Activated naive CD8-positive, alpha-beta T cell treated with anti-CD3 and anti-CD28 coated beads for 36 hours (primary cell): ENCODE measurements around the gene NOC3L. TPM values are rescaled to one million over a fixed set of nuclear protein-coding genes. Genes with fewer than 3 reads are reported as not detected.
A peak's percentile ranks its signal among the peaks of the same experiment; 100 is the strongest.
"Not testable (repeated sequence)": the region's sequence is repeated elsewhere in the genome, so short reads cannot be mapped to it uniquely, and the experiment has no call there.

Experiments
- DNase-seq: peaks from one replicate; pipeline ENCODE4 v3.0.0; 2021
- H3K27ac Mint-ChIP-seq: one replicate; pipeline ENCODE4 v1.8.0; 2022; ENCODE audit warnings: mild to moderate bottlenecking, moderate library complexity, mixed read lengths
- H3K27me3 Mint-ChIP-seq: one replicate; pipeline ENCODE4 v1.8.0; 2022; ENCODE audit warnings: mild to moderate bottlenecking, mixed read lengths
- H3K36me3 Mint-ChIP-seq: one replicate; pipeline ENCODE4 v1.8.0; 2021; ENCODE audit warnings: mild to moderate bottlenecking, mixed read lengths
- H3K4me1 Mint-ChIP-seq: one replicate; pipeline ENCODE4 v1.8.0; 2021; ENCODE audit warnings: mixed read lengths
- H3K4me3 Mint-ChIP-seq: one replicate; pipeline ENCODE4 v1.8.0; 2022; ENCODE audit warnings: mild to moderate bottlenecking, moderate library complexity, mixed read lengths
- H3K9me3 Mint-ChIP-seq: one replicate; pipeline ENCODE4 v1.8.0; 2022; ENCODE audit warnings: mixed read lengths
- total RNA-seq, 2 experiments: library from RNA; stranded (reverse); gene quantifications; one replicate each; pipeline ENCODE4 v1.2.3, GENCODE V29; 2021

Gene NOC3L
- total RNA-seq, 2 experiments from 2014 or later, result 47.9 to 48.9 TPM

DNA sequence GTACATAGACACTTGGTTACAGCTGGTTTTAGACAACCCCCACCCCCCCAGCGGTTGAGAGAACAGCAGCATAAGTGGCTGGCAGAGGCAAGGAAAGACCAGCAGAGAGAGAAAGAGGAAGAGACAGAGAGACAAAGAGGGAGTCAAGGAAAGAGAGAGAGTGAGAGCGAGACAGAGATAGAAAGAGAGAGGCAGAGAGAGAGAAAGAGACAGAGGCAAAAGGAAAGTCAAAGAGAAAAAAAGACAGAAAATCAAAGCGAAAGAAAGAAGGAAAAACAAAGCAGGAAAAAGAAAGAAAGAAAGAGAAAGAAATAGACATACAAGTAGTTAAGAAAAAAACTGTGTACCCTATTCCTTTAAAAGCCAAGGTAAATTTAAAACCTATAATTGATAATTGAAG, 23.0 kb upstream of the NOC3L start:
- H3K27ac Mint-ChIP-seq, H3K4me3 Mint-ChIP-seq, H3K9me3 Mint-ChIP-seq, H3K36me3 Mint-ChIP-seq, H3K4me1 Mint-ChIP-seq, H3K27me3 Mint-ChIP-seq, DNase-seq: not testable (repeated sequence)

DNA sequence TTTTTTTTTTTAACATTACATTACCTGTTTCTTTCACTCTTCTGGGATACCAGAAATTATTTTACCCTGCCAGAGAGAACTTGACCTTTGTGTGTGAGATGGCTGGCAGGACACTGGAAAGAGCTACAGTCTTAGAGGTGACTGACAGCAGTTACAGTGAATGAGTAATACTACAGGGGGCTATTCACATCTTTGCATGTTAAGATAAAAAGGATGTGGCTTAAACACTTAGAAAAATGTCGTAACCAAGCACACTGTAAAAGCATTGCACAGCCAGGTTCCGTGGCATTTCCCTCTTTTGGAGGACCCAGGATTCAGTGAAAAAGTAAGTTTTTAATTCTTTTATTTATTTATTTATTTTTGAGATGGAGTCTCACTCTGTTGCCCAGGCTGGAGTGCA, 20.8 kb upstream of the NOC3L start:
- peaks cover 4% of the 10 kb centered on the region for H3K27me3 Mint-ChIP-seq
- no peaks in the 10 kb centered on the region for H3K4me1 Mint-ChIP-seq
- H3K9me3 Mint-ChIP-seq, result no peaks in the 10 kb centered on the region
- no peaks in the 10 kb centered on the region for H3K36me3 Mint-ChIP-seq
- H3K27ac Mint-ChIP-seq, result no peak overlapping the region
- H3K4me3 Mint-ChIP-seq, result no peak overlapping the region
- DNase-seq, result no peak

DNA sequence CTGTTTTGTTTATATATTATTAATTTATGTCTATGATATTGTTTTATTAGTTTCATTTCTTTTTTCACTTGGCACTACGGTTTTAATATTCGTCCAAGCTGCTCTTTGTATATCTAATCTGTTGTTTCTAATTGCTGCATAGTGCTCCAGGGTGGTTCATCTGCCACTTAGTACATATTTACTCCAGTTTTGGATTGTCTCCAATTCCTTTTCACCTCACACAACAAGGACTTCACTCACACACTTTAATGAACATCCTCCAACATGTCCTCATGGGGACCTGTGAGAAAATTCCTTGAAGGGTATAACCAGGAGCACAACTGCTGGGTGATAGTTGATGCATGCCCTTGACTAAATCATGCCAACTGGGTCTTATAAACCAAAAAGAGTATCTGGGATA, 14.1 kb upstream of the NOC3L start:
- H3K9me3 Mint-ChIP-seq, result no peaks in the 10 kb centered on the region
- H3K27ac Mint-ChIP-seq, result no peak overlapping the region
- H3K4me3 Mint-ChIP-seq, result no peak overlapping the region
- no peaks in the 10 kb centered on the region for H3K4me1 Mint-ChIP-seq
- no peaks in the 10 kb centered on the region for H3K36me3 Mint-ChIP-seq
- DNase-seq, result no peak
- peaks cover 31% of the 10 kb centered on the region for H3K27me3 Mint-ChIP-seq

DNA sequence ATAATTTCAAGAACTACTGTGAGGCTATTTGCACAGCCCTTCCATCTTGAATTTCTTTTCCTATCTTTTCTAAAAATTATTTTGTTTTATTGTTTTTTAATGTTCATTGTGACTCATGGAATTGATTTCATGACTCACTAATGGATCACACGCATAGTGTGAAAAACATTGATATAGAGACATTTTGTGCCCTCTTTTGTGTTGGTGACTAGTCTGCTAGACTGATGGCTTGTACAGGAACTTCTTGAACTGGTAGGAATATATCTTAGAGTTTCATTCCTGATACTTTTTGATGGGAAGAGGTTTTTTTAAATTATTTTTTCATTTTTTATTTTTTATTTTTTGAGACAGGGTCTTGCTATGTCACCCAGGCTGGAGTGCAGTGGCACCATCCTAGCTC, 12.6 kb upstream of the NOC3L start:
- no peak overlapping the region for H3K27ac Mint-ChIP-seq
- no peaks in the 10 kb centered on the region for H3K4me1 Mint-ChIP-seq
- DNase-seq, result no peak
- no peak overlapping the region for H3K4me3 Mint-ChIP-seq
- peaks cover 36% of the 10 kb centered on the region for H3K27me3 Mint-ChIP-seq
- H3K9me3 Mint-ChIP-seq, result no peaks in the 10 kb centered on the region
- no peaks in the 10 kb centered on the region for H3K36me3 Mint-ChIP-seq

DNA sequence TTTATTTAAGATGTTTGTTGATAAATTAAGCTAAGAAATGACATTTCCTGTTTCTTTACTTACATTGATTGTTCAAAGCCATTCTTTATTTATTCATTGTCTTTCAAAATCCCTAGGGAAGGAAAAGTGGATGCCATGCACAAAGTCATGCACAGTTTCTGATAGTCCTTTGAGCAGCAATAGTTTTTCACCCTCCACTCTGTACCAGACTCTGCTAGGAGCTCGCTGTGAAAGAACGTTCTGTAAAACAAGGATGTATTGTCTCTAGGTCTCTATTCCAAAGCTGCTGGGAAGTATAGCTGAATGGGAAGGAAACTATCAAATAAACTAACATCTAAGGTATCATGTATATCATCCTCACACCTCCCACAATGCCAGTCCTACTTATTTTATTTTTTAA, 7.8 kb upstream of the NOC3L start:
- Mint-ChIP-seq H3K27me3 (peaks cover 32% of the 10 kb centered on the region), H3K36me3 (no peaks in the 10 kb centered on the region), H3K4me3 (no peak overlapping the region), H3K9me3 (no peaks in the 10 kb centered on the region), H3K4me1 (no peaks in the 10 kb centered on the region), H3K27ac (no peak overlapping the region)
- no peak for DNase-seq

DNA sequence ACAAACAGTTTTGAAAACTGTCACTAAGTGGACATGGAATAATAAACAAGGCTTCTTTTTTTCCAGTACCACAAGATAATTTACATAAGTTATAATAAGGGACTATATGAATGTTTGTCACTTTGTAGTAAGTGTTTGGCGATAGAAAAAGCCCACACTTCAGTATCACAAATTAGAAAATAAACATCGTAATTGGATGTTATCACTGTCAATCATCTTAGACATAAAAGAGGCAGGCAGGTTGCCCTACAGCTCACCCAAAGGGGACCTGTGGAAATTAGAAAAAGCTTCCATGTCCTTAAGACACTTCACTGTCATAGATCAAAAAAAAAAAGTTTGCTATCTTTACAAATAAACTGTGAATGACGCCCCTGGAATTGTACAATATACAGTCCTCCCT, 3.6 kb upstream of the NOC3L start:
- no peak overlapping the region for H3K4me3 Mint-ChIP-seq
- H3K27me3 Mint-ChIP-seq, result peaks cover 14% of the 10 kb centered on the region
- H3K9me3 Mint-ChIP-seq, result no peaks in the 10 kb centered on the region
- H3K4me1 Mint-ChIP-seq, result peaks cover 2% of the 10 kb centered on the region
- no peak overlapping the region for H3K27ac Mint-ChIP-seq
- no peak for DNase-seq
- H3K36me3 Mint-ChIP-seq, result peaks cover 10% of the 10 kb centered on the region

DNA sequence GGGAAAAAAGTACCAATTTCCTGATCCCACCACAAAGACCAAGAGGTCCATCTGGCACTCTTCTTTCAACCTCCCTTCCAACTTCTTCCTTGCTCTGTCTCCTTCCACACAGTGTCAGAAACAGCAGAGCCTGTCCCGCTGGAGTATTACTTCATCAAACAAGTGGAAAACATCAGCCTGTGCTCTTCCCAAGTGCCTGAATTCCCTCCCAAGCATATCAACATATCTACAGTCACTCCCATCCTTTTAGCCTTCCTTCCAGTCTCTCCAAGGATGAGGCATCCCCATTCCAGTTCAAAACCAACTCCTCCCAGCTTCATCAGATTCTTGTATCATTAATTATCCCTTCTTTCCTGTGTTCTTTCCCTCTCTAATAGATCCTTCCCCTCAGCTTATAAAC, 1.7 kb upstream of the NOC3L start:
- Mint-ChIP-seq H3K9me3 (no peaks in the 10 kb centered on the region), H3K36me3 (peaks cover 23% of the 10 kb centered on the region), H3K4me3 (no peak overlapping the region), H3K27me3 (peaks cover 9% of the 10 kb centered on the region), H3K4me1 (peaks cover 13% of the 10 kb centered on the region), H3K27ac (no peak overlapping the region)
- DNase-seq, result no peak

DNA sequence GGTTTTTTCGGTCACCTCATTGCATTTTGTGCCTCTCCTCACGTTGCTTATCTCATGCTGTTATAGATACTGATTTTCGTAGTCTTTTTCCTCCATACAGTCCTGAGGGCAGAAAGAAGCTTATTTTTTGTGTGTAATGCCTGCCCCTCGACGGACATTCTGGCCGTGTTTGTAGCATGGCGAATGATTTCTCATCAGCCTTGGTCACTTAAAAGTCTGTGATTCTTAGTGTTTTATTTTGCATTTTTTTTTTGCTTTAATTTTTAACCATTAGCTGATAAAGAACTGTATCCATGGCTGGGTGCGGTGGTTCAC, 469 bp upstream of the NOC3L start:
- DNase-seq, result no peak
- Mint-ChIP-seq H3K4me3 (peak overlapping the region; percentile 96), H3K4me1 (peaks cover 16% of the 10 kb centered on the region), H3K9me3 (no peaks in the 10 kb centered on the region), H3K27me3 (peaks cover 6% of the 10 kb centered on the region), H3K36me3 (peaks cover 33% of the 10 kb centered on the region), H3K27ac (peak overlapping the region; percentile 96)

DNA sequence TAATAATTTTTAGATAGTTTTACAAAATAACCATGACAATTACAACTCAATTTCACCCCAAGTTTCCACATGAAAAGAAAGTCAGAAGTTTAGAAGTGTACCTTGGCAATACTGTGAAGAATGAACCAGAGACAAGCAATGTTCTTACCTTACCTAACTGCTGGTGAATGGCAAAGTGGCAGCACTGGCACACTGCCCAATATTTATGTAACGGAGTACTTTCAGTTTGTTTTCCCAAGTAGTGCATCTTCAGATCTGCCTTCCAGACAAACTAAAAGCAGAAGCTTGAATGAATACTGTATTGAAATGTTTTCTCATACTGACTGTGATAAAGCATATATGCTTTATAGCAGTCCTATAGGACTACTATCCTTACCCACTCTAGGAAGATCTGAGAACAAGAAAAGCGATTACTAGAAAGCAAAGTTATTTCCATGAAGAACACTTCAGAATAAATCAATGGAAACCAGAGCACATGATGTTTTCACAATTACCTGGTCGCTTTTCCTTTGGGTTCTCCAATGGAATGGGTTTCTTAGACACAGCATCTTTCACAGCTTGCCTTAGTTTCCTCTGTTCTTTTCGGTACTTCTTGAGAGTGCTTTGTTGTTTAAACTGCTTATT, 1.5 kb downstream of the NOC3L start:
- no peak for DNase-seq

DNA sequence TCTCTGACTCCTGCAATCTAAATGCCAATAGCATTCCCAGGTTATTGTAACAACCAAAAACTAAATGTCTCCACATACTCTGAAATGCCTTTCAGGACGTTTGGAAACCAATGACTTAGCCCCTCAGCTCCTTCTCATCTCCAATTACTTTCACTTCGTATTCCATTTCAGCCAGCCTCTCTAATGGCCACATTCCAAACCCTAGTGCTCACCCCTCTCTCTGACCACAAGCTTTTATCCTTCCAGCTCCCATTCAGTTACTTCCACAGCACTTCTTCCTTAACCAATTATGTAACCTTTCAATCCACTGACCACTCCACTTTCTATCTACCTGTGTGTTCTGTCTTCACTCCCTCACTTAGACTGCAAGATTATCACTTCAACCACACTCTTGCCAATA, 4.3 kb downstream of the NOC3L start:
- no peak for DNase-seq
- Mint-ChIP-seq H3K4me3 (no peak overlapping the region), H3K27me3 (no peaks in the 10 kb centered on the region), H3K27ac (no peak overlapping the region), H3K4me1 (peaks cover 29% of the 10 kb centered on the region), H3K36me3 (peaks cover 50% of the 10 kb centered on the region), H3K9me3 (no peaks in the 10 kb centered on the region)

More for the DNA sequence above, 1.5 kb downstream of the NOC3L start:
- Mint-ChIP-seq H3K27me3 (peaks cover 6% of the 10 kb centered on the region), H3K27ac (peak overlapping the region; percentile 96), H3K36me3 (peaks cover 48% of the 10 kb centered on the region), H3K4me1 (peaks cover 28% of the 10 kb centered on the region), H3K4me3 (peak overlapping the region; percentile 96), H3K9me3 (no peaks in the 10 kb centered on the region)

DNA sequence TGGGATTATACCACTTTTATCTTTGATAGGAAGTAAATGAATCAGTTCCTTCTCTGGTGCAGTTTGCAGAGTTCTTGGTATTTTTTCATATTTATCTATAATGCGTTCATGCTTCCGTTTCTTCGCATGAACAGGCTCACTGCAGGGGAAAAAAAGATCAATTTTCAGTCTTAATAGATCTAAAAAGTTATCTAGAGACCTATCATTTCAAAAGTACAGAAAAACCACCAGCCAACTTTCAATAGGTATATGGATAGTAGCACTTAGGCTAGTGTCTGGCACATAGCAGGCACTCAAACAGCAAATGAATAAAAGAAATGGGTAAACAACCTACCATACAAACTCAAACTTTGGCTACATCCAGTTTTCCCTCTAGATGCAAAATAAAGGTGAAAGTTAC, 5.5 kb downstream of the NOC3L start:
- Mint-ChIP-seq H3K27me3 (no peaks in the 10 kb centered on the region), H3K4me1 (peaks cover 27% of the 10 kb centered on the region), H3K27ac (no peak overlapping the region), H3K36me3 (peaks cover 45% of the 10 kb centered on the region), H3K4me3 (no peak overlapping the region), H3K9me3 (no peaks in the 10 kb centered on the region)
- no peak for DNase-seq

DNA sequence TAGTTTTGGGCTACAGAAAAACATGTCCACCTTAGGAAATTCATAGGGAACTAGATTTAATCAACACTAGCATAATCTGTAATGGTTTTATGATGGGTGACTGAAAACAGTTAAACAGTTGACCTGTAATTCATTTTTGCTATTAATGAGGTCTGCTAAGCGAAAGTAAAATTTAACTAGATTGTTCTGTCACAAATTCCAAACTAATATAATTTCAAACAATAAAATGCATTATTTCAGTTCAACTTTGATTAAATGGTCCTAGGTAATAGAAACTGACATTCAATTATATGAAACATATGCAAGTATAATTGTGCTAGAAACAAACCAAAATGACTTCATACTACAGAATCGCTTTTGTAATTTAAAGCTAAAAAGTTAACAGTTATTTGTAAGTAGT, 6.9 kb downstream of the NOC3L start:
- no peaks in the 10 kb centered on the region for H3K9me3 Mint-ChIP-seq
- H3K4me3 Mint-ChIP-seq, result no peak overlapping the region
- H3K36me3 Mint-ChIP-seq, result peaks cover 41% of the 10 kb centered on the region

DNA sequence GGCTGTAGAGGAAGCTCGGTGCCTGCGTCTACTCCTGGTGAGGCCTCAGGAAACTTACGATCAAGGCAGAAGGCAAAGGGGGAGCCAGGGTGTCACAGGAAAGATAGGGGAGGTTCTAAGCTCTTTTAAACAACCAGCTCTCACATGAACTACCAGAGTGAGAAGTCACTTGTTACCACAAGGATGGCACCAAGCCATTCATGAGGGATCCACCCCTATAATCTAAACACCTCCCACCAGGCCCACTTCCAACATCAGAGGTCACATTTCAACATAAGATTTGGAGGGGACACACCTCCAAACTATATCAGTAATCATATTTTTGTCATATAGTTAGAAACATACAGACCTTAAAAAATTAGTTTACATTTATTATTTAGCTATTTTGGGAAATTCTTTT, 9.4 kb downstream of the NOC3L start:
- Mint-ChIP-seq H3K36me3 (peaks cover 24% of the 10 kb centered on the region), H3K27me3 (no peaks in the 10 kb centered on the region), H3K4me1 (peaks cover 13% of the 10 kb centered on the region), H3K27ac (no peak overlapping the region), H3K9me3 (no peaks in the 10 kb centered on the region), H3K4me3 (no peak overlapping the region)
- no peak for DNase-seq

More for the DNA sequence above, 6.9 kb downstream of the NOC3L start:
- H3K4me1 Mint-ChIP-seq, result peaks cover 23% of the 10 kb centered on the region
- no peaks in the 10 kb centered on the region for H3K27me3 Mint-ChIP-seq
- H3K27ac Mint-ChIP-seq, result no peak overlapping the region
- DNase-seq, result no peak

DNA sequence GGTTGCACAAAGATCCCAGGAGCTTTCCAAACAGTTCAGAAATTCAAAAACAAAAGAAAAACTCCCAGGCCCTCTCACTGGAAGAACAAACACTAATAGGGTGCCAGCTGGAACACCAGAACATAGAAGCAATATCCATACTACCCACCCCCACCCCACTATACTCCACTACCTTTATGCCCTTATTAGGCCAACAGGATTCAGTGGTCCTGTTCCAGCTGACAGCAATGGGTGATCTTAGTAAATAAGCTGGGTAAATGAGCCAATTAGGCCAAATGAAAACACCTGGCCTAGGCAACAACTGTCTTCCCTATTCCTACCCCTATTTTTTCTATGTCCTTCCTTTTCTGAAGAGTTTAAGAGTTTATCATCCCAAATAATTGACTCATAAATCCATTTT, 11.7 kb downstream of the NOC3L start:
- Mint-ChIP-seq H3K4me3 (no peak overlapping the region), H3K36me3 (peaks cover 10% of the 10 kb centered on the region), H3K27me3 (no peaks in the 10 kb centered on the region), H3K9me3 (no peaks in the 10 kb centered on the region), H3K27ac (no peak overlapping the region), H3K4me1 (peaks cover 2% of the 10 kb centered on the region)
- DNase-seq, result no peak

DNA sequence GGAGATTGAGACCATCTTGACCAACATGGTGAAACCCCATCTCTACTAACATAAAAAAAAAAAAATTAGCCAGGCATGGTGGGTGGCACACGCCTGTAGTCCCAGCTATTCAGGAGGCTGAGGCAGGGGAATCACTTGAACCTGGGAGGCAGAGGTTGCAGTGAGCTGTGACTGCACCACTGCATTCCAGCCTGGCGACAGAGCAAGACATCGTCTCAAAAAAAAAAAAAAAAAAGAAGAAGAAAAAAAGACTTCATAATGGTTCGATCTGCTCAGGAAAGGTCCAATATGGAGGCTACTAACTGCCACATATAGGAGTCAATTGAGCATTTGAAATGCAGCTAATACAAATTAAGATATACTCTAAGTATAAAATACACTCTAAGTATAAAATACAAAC, 12.2 kb downstream of the NOC3L start:
- not testable (repeated sequence) for H3K27me3 Mint-ChIP-seq, DNase-seq, H3K4me3 Mint-ChIP-seq, H3K9me3 Mint-ChIP-seq, H3K4me1 Mint-ChIP-seq, H3K27ac Mint-ChIP-seq
- peaks cover 10% of the 10 kb centered on the region for H3K36me3 Mint-ChIP-seq

DNA sequence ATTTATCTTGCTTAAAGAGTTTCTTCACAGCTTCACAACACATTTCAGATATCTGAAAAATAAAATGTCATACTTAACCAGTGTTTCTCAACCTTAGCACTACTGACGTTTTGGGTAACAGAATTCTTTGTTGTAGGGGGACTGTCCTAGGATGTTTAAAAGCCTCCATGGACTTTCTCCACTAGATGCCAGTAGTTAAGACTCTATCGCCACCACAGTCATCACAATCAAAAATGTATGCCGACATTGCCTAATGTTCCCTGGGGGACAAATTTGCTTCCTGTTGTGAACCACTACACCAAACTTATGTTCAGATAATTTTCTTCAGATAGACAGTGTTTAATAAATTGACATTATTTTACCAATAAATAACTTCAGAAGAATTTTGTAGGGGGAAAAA, 13.4 kb downstream of the NOC3L start:
- H3K4me3 Mint-ChIP-seq, result no peak overlapping the region
- H3K9me3 Mint-ChIP-seq, result no peaks in the 10 kb centered on the region
- no peak overlapping the region for H3K27ac Mint-ChIP-seq

More for the DNA sequence above, 13.4 kb downstream of the NOC3L start:
- peaks cover 11% of the 10 kb centered on the region for H3K36me3 Mint-ChIP-seq
- DNase-seq, result no peak
- H3K27me3 Mint-ChIP-seq, result no peaks in the 10 kb centered on the region
- peaks cover 2% of the 10 kb centered on the region for H3K4me1 Mint-ChIP-seq
